HG03095 (cell line): ENCODE results near the gene RYR3.

ENCODE experiments used
- ATAC-seq: cut with Tn5 transposase; IDR thresholded peaks from one replicate; pipeline ENCODE4 v1.9.1; 2021; ENCODE audit warnings: moderate library complexity; ENCODE audit not compliant: unreplicated experiment

Gene RYR3

GRCh38 chr15:33310481-33311311 is at the start of gene RYR3:
Gene RYR3, plus strand, starts transcription at chr15:33310967. Its CDS starts 79 bp downstream, at chr15:33311046.
- no peak for ATAC-seq

DNA sequence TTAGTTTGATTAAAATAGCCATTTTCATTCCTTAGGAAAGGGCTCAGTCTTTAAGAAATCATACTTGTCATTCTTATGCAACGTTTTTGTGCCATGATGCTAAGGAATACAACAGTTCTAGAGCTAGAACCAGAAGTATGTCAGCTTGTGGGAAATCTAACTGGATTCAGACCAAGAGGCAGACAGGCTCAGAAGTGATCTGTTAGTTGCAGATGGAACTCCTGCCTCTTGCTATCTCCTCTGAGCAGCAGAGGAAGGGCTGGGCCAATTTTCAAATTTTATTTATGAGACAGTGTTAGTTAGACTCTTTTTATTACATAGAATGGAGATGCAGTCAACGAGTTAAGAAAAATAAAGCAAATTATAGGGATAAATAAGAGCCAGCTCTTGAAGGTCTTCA is 48.5 kb upstream of the RYR3 start:
- no peak for ATAC-seq

DNA sequence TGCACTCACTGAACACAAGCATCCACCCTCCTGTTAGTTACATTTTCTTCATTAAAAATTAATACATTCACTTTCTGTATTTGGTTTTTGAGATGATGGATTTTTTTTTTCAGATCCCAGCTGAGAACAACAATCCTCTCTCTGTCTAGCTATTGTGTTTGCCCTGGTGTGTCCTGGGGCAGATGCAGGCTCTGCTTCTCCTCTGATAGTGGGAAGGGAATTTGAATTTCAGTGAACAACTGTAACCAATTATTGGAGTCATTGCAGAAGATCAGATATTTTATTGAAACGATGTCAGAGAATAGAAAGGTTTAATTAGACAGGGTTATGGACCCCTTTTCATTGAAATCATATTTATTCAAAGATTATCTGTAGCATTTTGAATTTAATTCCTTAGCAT is 33.1 kb upstream of the RYR3 start:
- no peak for ATAC-seq

GRCh38 chr15:33278816-33279612 is 31.8 kb upstream of the RYR3 start:
- no peak for ATAC-seq

- ATAC-seq = no peak
These were observed 31.1 kb upstream of the RYR3 start for GRCh38 chr15:33279613-33280205.

DNA sequence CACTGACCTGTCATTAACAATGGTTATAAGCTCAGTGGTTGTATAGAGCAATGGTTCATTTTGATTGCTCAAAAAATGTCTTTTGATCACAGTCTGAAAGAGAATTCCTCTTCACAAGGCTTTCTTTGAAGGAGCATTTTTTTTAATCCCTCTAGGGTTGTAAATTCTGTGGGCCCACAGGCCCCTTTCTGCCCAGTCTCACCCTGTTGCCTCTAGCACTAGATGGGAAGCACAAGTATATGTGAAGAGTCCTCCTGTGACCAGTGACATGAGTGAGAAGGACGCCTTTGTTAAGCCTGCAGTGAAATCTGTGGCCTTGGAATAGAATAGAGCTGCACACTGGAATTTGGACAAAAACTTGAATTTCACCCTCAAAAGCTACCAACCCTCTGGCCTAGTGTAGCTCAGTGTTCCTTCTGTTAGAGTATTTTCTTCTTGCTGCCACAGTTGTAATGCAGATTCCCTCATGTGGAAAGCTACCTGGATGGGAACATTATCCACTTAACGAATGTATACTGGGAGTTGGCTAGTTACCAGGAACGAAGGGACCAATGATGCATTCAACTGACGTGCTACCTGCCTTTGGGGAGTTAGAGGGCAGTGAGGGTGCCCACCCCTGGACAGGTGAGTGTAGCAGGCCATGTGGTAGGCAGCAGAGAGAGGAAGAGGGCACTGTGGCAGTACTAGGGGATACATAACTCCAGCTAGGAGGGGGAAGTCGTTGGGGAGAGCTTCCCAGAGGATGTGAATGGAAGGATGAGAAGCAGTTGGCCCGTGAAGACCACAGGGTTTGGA is 28.3 kb upstream of the RYR3 start:
- no peak for ATAC-seq

DNA sequence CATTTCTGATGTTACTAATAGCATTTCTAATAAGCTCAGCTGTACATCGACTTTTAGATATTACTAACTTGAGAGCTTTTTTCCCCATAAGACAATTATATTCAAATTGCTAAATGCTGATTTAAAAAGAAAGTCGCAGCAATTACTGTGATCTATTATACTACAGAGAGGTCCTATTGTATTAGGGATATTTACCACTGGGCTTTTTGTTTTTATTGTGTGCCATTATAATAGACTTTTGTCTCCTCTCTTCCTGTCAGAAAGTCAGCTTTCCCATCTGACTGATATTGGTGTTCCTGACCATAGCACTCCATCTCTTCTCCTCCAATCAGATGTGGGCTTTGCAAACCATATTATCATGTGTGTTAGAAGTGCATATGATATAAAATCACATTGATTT is 27.2 kb upstream of the RYR3 start:
- ATAC-seq = no peak

DNA sequence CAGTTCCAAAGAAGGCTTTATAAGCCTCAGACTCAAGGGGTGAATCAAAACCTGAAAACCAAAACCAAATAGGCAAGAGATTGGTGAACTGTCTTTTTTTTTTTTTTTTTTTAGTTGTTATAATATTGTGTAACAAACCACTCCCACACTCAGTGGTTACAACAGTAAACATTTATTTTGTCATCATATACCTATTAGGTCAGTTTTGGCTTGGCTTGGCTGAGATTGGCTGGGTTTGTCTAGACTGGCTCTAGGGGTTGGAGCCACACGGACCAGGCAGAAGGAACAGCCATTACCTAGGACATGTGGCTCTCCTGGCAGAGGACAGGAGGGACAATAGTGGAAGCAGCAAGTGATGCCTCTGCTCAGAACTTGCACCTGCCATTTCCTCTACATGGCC is 26.4 kb upstream of the RYR3 start:
- no peak for ATAC-seq

GRCh38 chr15:33292717-33293307 is 18.0 kb upstream of the RYR3 start:
- no peak for ATAC-seq

DNA sequence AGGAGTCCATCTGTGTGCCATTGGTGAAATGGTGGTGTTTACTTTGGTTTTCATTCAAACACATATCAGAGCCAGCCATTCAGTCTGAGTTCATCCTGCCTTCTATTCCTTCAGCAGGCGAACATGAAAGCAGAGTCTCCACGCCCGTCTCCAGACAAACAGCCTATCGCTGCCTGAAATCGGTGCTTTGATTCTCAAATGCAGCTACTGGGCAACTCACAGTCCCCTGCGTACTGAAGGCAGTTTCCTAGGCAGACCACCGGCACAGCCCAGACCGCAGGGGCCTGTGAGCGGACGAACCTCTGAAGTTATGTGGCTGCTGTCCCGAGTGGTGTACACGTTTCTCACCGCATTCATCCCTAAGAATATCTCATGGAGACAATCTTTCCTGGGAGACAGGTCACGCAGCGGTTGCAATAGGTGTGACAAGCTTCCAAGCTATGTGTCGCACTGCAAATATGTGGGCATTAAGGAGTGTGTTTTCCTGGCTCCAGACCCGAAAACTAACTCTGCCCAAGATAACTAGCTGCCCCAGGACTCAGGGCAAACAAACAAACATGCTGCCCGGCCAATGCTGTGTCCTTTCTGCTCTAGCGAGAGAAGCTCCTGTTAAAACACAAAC is 16.9 kb upstream of the RYR3 start:
- no peak for ATAC-seq

DNA sequence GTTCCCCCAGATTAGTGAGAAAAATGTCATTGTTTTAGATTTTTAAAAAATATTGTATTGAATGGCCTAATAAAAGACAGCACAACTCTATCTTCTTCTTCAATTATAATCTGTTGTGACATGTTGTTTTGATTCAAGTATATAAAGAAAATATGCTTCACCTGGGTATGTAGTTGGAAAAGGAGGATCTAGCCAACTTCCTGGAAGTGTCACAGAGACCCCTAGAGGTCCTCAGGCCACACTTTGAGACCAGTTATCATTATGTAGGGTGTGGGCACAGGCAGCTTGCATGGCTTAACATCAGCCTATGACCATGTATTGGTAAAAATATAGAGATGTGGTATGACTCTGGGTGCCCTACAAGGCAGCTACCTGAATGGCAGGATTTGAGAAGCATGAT is 14.7 kb upstream of the RYR3 start:
- ATAC-seq = no peak

GRCh38 chr15:33296856-33297255 is 13.9 kb upstream of the RYR3 start:
- no peak for ATAC-seq

GRCh38 chr15:33298631-33299030 is 12.1 kb upstream of the RYR3 start:
- no peak for ATAC-seq

GRCh38 chr15:33304924-33305323 is 5.8 kb upstream of the RYR3 start:
- no peak for ATAC-seq

DNA sequence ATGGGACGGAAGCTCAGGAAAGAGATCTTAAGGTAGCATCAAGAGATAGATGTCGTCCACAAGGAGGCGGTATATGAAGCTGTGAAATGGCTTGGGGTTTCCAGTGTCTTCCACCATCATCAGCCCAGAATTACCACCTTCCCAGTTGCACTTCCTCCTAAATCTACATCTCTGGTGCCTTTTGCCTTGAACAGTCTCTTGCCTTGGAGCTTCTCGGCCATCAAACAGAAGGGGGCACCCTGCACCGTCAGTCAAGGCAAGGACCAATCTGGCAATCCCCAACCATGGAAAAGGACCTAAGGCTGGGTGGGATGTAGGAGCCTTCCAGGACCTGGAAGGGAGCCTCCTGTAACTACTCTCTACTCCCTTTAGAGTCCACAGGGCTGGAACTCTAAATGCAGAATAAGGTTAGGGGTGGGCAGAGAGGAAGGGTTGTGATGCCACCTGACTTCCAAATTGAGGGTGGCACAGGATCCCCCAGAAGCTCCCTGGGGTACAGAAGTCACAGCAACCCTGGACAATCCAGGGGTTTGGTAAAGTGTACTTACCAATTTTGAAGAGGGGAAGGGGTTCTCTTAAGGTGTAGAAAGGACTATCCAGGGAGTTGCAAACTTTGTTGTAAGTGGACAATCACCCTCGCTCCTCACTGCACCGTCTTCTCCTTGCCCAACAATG is 1.0 kb upstream of the RYR3 start:
- ATAC-seq = no peak

- no peak for ATAC-seq
These were observed 675 bp downstream of the RYR3 start for GRCh38 chr15:33311312-33311971.

DNA sequence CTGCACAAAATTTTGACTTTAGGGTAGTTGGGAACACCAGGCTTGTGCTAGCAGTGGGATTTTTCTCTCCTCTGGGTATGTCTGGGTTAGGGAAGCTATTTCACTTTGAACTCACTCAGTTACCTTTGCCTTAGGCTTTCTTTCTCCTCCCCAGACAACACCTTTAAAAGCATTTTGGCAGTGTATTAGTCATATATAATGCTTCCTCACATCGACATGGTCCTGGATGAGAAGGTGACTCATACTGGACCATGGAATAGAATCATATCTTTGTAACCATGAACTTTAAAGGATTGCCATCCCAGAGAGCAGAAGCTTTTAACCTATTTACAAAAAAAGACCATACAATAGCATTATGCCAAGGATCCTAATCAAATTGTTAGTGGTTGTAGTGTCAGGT is 2.7 kb downstream of the RYR3 start:
- no peak for ATAC-seq

DNA sequence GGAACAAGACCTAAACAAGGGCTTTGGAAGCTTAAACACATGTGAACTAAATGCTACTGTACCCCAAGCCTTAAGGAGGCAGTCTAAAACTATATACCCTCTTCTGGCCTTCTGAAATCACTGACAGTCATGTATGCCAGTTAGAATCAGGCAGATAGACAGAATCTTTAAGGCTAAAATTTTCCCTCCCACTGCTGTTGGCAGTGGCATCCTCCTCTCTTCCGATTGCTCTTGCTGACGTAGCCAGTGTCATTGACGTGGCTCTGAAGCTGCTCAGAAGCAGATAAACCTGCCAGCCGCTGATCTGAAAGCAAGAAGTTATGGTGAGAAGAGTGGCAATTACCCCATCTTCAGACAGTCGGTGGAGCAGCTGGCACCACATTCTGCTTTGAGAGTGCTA is 3.3 kb downstream of the RYR3 start:
- ATAC-seq = no peak

DNA sequence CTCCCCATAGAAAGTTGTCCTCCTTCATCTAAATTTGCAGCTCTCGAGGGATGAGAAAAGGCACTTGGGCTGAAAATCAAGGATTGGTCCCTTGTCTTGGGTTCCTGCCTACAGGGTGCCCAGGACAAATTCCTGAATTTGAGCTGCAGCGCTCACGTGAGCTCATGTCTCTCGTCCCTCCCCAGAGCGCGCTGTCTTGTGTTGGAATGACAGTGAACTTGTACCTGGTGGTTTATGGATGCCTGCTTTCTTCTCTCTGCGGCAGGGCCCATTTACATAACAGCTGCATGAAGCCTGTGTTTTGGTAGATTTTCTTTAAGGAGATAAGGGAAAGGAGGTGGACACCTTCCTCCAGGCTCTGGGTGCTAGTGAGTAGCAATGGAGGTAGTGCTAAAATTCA is 4.3 kb downstream of the RYR3 start:
- no peak for ATAC-seq
